ENCODE results near the gene LRP1. TPM values are rescaled to one million over a fixed set of nuclear protein-coding genes. Genes with fewer than 3 reads are reported as not detected.

Gene LRP1
- total and polyA plus RNA-seq, 2 experiments from 2014 or later = 26.6 to 145 TPM

- no peak overlapping the region for H3K4me3 Mint-ChIP-seq
- H3K9me3 Mint-ChIP-seq = no peaks in the 10 kb centered on the region
- no peak overlapping the region for H2AFZ ChIP-seq
- ATAC-seq (no peak), DNase-seq (ENCODE audit: low spot score) (no peak)
- H3K36me3 Mint-ChIP-seq (ENCODE audit: low read depth) = peaks cover 90% of the 10 kb centered on the region
- H3K27me3 ChIP-seq (ENCODE audit: insufficient read depth) = no peaks in the 10 kb centered on the region
- peaks cover 22% of the 10 kb centered on the region for H3K36me3 ChIP-seq (ENCODE audit: insufficient read depth)
- H3K27ac Mint-ChIP-seq = peak overlapping the region; percentile 34
- H3K4me1 Mint-ChIP-seq = peaks cover 5% of the 10 kb centered on the region; the same call in 2 of the 3 replicates
- H3K27me3 Mint-ChIP-seq (ENCODE audit: insufficient read depth, low read depth, poor library complexity) = peaks cover 29% of the 10 kb centered on the region
- no peaks in the 10 kb centered on the region for H3K4me1 ChIP-seq (ENCODE audit: insufficient read depth)
- H3F3A ChIP-seq (replicated peaks; ENCODE audit: low read depth) = peaks cover 23% of the 10 kb centered on the region
- H3K4me2 ChIP-seq = no peak overlapping the region
- H3K9me2 ChIP-seq (ENCODE audit: insufficient read depth) = no peaks in the 10 kb centered on the region
- TF ChIP-seq CREB1 (CRISPR knock-in tag; IDR thresholded peaks at IDR 0.05; ENCODE audit: low read depth) (no peak), EZH2phosphoT487 (IDR thresholded peaks at IDR 0.05; ENCODE audit: unreplicated experiment) (no peak), ZNF331 (CRISPR knock-in tag; IDR thresholded peaks at IDR 0.05; ENCODE audit: low read depth) (no peak), ZNF462 (CRISPR knock-in tag; IDR thresholded peaks at IDR 0.05) (no peak), REST (IDR thresholded peaks at IDR 0.05; ENCODE audit: unreplicated experiment) (no peak), EZH2 (IDR thresholded peaks at IDR 0.05; ENCODE audit: low read depth, unreplicated experiment) (no peak), ZNF114 (CRISPR knock-in tag; IDR thresholded peaks at IDR 0.05) (no peak)
- no peak overlapping the region for H3K4me3 ChIP-seq
- no peaks in the 10 kb centered on the region; the same call in 1 of the 2 replicates for H4K20me1 ChIP-seq (replicated peaks; ENCODE audit: insufficient read depth)
- no peaks in the 10 kb centered on the region for H3K79me2 ChIP-seq (replicated peaks; ENCODE audit: insufficient read depth)
- H3K27ac ChIP-seq (ENCODE audit: low read depth) = 0 out of 2 replicates have a peak overlapping the region, but pooled peaks have one; percentile 9
Measured at GRCh38 chr12:57181561-57182155, 53.4 kb downstream of the LRP1 start.
